Skeletal muscle satellite cell (primary cell): ENCODE data around the gene VPS13A.
"Not testable (repeated sequence)": the region's sequence is repeated elsewhere in the genome, so short reads cannot be mapped to it uniquely, and the experiment has no call there.

ENCODE experiments used
- H3K27me3 ChIP-seq: 2 replicates; pipeline ENCODE4 v1.7.0; 2013; ENCODE audit warnings: low read length; ENCODE audit not compliant: control insufficient read depth, insufficient read depth
- H3K36me3 ChIP-seq: 2 replicates; pipeline ENCODE4 v1.7.0; 2013; ENCODE audit warnings: mild to moderate bottlenecking, control low read depth, low read length; ENCODE audit not compliant: insufficient read depth
- H3K4me1 ChIP-seq: 2 replicates; pipeline ENCODE4 v1.7.0; 2013; ENCODE audit warnings: low read length; ENCODE audit not compliant: control insufficient read depth, insufficient read depth
- H3K4me2 ChIP-seq: 2 replicates; pipeline ENCODE4 v1.7.0; 2013; ENCODE audit warnings: mild to moderate bottlenecking, low read length
- H3K4me3 ChIP-seq: 2 replicates; pipeline ENCODE4 v1.7.0; 2013; ENCODE audit warnings: low read length
- H3K9ac ChIP-seq: 2 replicates; pipeline ENCODE4 v1.7.0; 2013; ENCODE audit warnings: mild to moderate bottlenecking, low read depth, low read length, moderate library complexity
- H3K9me3 ChIP-seq: replicated peaks from 2 replicates; pipeline ENCODE4 v1.7.0; 2013; ENCODE audit warnings: mild to moderate bottlenecking, control low read depth, low read length

The VPS13A gene

DNA sequence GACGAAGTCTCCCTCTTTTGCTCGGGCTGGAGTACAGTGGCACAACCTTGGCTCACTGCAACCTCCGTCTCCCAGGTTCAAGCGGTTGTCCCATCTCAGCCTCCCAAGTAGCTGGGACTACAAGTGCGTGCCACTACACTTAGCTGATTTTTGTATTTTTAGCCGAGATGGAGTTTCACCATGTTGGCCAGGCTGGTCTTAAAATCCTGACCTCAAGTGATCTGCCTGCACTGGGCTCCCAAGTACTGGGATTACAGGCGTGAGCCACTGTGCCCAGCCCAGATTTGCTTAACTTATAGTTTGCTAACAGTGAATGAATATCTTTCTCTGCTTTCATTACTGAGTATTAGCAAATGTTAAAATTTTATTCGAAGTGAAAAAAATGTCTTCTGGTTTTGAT lies 84.3 kb downstream of the VPS13A start:
- no peaks in the 10 kb centered on the region for H3K4me1 ChIP-seq
- H3K9ac ChIP-seq = no peak overlapping the region
- H3K4me2 ChIP-seq = no peak overlapping the region
- no peaks in the 10 kb centered on the region for H3K9me3 ChIP-seq
- H3K36me3 ChIP-seq = no peaks in the 10 kb centered on the region
- H3K4me3 ChIP-seq = no peak overlapping the region
- no peaks in the 10 kb centered on the region for H3K27me3 ChIP-seq

DNA sequence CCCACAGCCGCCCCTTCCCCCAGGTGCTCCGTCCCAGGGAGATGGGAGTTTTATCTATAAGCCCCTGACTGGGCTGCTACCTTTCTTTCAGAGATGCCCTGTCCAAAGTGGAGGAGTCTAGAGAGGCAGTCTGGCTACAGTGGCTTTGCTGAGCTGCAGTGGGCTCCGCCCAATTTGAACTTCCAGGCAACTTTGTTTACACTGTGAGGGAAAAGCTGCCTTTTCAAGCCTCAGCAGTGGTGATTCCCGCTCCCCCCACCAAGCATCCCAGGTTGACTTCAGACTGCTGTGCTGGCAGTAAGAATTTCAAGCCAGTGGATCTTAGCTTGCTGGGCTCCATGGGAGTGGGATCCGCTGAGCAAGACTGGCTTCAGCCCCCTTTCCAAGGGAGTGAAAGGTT lies 90.4 kb downstream of the VPS13A start:
- H3K9me3 ChIP-seq, H3K4me3 ChIP-seq, H3K9ac ChIP-seq, H3K4me2 ChIP-seq, H3K4me1 ChIP-seq, H3K36me3 ChIP-seq, H3K27me3 ChIP-seq: not testable (repeated sequence)

DNA sequence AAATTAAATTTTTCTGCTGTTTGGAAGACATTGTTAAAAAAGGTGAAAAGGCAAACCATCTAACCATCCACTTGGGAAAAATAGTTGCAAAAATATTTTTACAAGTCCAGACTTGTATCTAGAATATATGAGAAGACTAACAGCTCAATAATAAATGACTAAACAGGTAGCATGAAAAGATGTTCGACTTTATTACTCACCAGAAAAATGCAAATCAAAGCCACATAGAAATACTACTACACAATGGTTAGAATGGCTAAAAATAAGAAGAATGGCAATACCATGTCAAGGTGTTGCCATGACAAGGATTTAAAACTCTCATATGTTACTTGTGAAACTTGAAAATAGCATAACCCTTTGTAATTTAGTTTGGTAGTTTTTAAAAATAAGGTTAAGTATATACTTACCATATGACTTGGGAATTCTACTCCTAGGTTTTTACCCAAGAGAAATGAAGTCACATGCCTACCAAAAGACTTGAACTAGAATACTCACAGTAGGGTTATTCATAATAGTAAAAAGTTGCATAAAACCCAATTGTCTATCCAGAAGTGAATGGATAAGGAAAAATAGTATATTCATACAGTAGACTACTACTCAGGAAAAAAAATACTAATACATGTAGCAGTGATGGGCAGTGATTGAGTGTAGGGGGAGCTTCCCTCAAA lies 93.8 kb downstream of the VPS13A start:
- Histone ChIP-seq H3K4me1 (no peaks in the 10 kb centered on the region), H3K9ac (no peak overlapping the region), H3K27me3 (no peaks in the 10 kb centered on the region), H3K36me3 (no peaks in the 10 kb centered on the region), H3K9me3 (no peaks in the 10 kb centered on the region), H3K4me3 (no peak overlapping the region), H3K4me2 (no peak overlapping the region)

DNA sequence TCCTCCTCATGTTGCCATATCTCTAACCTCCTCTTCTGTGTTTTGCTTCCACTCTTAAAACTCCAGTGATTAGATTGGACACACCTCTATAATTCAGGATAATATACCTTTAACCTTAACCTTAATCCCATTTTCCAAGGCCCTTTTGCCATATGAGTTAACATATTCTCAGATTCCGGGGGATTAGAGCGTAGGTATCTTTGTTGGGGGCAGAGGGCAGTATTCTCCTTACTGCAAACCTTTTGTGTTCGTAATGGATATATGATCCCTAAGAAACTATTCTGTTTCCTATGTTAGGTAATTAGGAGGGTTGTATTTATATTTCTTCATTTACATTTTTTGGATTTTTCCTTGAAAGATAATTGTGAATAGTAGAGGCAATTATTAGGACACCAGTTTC lies 99.5 kb downstream of the VPS13A start:
- Histone ChIP-seq H3K9ac (no peak overlapping the region), H3K9me3 (no peaks in the 10 kb centered on the region), H3K4me1 (no peaks in the 10 kb centered on the region), H3K36me3 (no peaks in the 10 kb centered on the region), H3K27me3 (no peaks in the 10 kb centered on the region), H3K4me3 (no peak overlapping the region), H3K4me2 (no peak overlapping the region)

DNA sequence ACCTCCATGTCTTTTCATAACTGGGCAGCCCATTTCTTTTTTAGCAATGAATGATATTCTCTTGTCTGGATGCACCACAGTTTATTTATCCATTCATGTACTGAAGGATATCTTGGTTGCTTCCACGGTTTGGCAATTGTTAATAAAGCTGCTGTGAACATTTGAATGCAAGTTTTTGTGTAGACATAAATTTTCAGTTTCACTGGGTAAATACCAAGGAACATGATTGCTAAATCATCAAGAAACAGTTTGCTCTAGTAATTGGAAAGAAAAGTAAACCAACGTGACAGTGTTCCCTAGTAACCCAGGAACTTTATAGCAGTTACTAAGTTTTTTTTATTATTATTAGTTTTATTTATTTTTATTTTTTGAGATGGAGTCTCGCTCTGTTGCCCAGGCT lies 100.4 kb downstream of the VPS13A start:
- H3K4me3 ChIP-seq = no peak overlapping the region
- H3K27me3 ChIP-seq = no peaks in the 10 kb centered on the region
- H3K36me3 ChIP-seq = no peaks in the 10 kb centered on the region
- H3K9me3 ChIP-seq = no peaks in the 10 kb centered on the region
- no peak overlapping the region for H3K4me2 ChIP-seq
- no peaks in the 10 kb centered on the region for H3K4me1 ChIP-seq
- no peak overlapping the region for H3K9ac ChIP-seq

DNA sequence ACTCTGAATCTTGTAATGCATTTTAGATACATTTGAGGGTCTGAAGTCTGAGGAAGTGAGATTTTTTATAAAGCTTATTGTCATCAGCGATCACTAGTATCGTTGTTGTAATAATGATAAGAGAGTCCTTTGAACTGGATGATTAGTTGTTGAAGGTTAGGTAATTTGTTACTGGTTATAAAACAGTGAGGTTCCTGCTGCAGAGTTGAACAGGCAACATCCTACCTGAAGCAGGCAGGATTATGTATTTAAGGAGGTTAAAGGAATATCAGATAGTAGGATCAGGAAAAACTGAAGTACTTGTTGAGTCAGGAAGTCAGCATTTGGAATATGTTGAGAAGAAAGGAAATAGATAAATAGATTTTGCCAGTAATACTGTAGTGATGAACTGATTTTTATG lies 106.7 kb downstream of the VPS13A start:
- Histone ChIP-seq H3K4me3 (no peak overlapping the region), H3K9ac (no peak overlapping the region), H3K36me3 (no peaks in the 10 kb centered on the region), H3K4me1 (no peaks in the 10 kb centered on the region), H3K4me2 (no peak overlapping the region), H3K27me3 (no peaks in the 10 kb centered on the region), H3K9me3 (no peaks in the 10 kb centered on the region)

DNA sequence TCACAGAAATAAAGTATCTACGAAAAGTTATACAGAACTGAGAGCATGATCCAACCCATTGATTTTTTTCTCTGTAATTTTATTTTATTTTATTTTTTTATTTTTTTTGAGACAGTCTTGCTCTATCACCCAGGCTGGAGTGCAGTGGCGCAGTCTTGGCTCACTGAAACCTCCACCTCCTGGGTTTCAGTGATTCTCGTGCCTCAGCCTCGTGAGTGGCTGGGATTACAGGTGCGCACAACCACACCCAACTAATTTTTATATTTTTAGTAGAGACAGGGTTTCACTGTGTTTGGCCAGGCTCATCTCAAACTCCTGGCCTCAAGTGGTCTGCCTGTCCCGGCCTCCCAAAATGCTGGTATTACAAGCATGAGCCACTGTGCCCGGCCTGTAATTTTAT lies 107.3 kb downstream of the VPS13A start:
- Histone ChIP-seq H3K27me3 (no peaks in the 10 kb centered on the region), H3K4me2 (no peak overlapping the region), H3K4me1 (no peaks in the 10 kb centered on the region), H3K36me3 (no peaks in the 10 kb centered on the region), H3K9me3 (no peaks in the 10 kb centered on the region), H3K9ac (no peak overlapping the region), H3K4me3 (no peak overlapping the region)

DNA sequence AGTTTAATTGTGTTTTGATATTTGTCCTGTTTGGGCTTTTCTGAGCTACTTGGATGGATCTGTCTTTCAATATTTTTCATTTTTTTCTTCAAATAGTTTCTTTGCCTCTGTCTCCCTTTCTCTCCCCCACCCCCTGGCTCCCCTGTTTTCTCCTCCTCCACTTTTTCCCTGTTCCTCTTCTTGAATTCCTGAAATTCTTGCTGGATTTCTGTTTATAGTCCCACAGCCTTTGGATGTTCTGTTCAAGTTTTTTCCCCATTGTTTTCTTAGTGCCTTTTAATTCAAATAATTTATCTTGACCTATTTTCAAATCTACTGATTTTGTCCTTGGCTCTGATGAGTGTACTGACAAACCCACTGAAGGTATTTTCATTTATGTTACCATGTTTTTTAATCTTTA lies 113.0 kb downstream of the VPS13A start:
- no peak overlapping the region for H3K9ac ChIP-seq
- no peaks in the 10 kb centered on the region for H3K27me3 ChIP-seq
- no peak overlapping the region for H3K4me2 ChIP-seq
- H3K4me1 ChIP-seq = peaks cover 8% of the 10 kb centered on the region
- H3K4me3 ChIP-seq = no peak overlapping the region
- H3K9me3 ChIP-seq = no peaks in the 10 kb centered on the region
- no peaks in the 10 kb centered on the region for H3K36me3 ChIP-seq

DNA sequence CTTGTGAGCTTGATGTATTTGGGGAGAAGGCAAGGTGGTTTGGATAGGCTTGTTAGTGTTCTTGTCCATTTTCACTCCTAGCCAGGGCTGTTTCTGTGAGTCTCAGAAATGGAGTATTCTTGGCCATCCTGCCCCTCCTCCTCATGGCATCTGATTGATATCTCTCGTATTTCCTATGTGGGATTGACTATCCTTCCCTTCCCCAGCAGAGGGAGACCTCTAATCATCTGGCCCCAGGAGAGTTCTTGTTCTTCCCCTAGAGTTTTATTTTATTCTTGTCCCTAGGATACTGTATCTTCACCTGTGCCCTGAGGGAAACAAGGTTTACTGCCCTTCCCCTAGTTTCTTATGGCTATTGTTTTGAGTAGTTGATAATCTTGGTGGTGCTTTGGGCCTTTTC lies 114.4 kb downstream of the VPS13A start:
- no peaks in the 10 kb centered on the region for H3K27me3 ChIP-seq
- H3K36me3 ChIP-seq = no peaks in the 10 kb centered on the region
- no peak overlapping the region for H3K9ac ChIP-seq
- H3K4me3 ChIP-seq = no peak overlapping the region
- no peaks in the 10 kb centered on the region for H3K9me3 ChIP-seq
- H3K4me1 ChIP-seq = peaks cover 8% of the 10 kb centered on the region
- no peak overlapping the region for H3K4me2 ChIP-seq

DNA sequence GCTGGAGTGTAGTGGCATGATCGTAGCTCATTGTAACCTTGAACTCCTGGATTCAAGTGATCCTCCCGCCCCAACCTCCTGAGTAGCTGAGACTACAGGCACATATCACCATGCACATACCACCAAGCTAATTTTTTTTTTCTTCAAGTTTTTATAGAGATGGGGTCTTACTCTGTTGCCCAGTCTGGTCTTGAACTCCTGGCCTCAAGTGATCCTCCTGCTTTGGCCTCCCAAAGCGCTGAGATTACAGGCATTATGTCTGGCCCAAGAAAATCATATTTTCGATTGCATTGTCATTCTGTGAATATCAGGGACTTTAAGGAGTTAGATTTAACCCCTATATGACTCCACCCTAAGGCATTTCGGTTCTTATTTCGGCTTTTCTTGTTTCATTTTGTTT lies 116.6 kb downstream of the VPS13A start:
- H3K36me3 ChIP-seq = no peaks in the 10 kb centered on the region
- no peak overlapping the region for H3K9ac ChIP-seq
- no peak overlapping the region for H3K4me3 ChIP-seq
- no peaks in the 10 kb centered on the region for H3K27me3 ChIP-seq
- peaks cover 8% of the 10 kb centered on the region for H3K4me1 ChIP-seq
- no peaks in the 10 kb centered on the region for H3K9me3 ChIP-seq
- H3K4me2 ChIP-seq = no peak overlapping the region

DNA sequence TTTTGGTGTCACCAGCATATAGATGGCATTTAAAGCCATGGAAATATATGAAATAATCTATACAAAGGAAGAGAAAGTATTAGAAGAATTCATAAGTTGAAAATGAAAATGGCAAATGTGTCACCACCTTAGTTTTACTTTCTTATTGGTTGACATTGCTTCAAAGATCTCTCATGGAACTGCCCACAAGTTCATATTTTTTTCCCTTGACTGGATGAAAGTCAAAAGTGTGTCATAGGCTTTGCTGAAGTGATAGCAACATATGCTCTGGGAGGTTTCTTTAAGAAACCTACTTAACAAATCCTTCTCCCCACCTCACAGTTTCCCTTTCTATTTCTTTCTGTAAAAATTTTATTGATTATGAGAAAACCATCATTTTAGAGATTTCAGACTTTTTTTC lies 127.2 kb downstream of the VPS13A start:
- Histone ChIP-seq H3K9me3 (no peaks in the 10 kb centered on the region), H3K4me2 (no peak overlapping the region), H3K4me3 (no peak overlapping the region), H3K27me3 (no peaks in the 10 kb centered on the region), H3K4me1 (peaks cover 2% of the 10 kb centered on the region), H3K36me3 (no peaks in the 10 kb centered on the region), H3K9ac (no peak overlapping the region)

DNA sequence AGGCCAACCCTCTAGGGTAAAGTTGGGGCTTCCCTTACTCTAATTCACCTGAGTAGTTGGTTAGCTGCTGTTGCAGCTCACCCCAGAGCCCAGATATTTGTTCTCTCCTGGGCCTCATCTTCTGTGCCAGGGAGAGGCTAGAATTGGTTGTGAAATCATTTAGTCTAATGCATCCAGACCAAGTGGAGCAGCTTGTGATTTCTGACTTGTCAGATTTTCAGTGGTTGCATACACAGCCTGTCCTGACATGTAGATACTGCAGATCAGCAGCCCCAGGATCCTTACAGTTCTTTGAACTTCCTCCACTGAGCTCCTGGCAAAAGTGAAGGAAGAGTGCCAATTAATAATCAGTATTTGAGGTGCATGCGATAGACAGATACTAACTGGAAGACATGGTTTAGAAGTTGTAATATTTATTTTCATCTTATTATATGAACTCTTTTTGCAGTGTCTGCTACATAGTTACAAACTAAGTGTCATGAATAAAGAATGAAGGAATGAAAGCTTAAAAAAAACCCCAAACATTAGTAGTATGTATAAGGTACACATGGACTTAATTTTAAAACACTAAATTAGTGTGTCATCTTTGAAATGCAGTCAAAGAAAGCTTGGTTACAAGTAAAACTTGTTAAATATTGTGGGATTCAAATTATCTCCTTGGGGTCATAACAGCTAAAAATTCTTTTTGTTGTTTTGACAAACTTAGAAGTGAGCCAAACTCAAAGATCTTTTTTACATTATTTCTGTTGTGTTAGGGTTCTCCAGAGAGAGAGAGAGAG lies 128.5 kb downstream of the VPS13A start:
- Histone ChIP-seq H3K4me3 (no peak overlapping the region), H3K36me3 (no peaks in the 10 kb centered on the region), H3K4me2 (no peak overlapping the region), H3K9me3 (no peaks in the 10 kb centered on the region), H3K27me3 (no peaks in the 10 kb centered on the region), H3K9ac (no peak overlapping the region), H3K4me1 (peaks cover 2% of the 10 kb centered on the region)
